ENCODE measurements around the gene DNMT3B.

DNA sequence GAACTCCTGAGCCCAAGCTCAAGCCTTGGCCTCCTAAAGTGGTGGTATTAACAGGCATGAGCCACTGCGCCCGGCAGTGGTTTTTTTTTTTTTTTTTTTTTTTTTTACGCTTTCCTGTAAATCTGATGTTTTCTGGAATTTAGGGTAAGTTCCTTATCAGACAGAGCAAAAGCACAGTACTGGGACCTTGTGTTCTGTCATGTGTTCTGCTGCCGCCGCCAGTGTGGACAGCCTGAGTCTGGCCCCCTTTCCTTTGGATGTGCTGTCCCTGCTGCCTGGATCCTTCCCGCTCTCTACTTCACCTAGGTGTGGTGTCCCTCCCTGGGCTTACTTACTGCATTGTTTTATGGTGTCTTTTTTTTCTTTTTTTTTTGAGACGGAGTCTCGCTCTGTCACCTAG lies 11.7 kb downstream of the DNMT3B start:
- TF ChIP-seq, protein P1, sequence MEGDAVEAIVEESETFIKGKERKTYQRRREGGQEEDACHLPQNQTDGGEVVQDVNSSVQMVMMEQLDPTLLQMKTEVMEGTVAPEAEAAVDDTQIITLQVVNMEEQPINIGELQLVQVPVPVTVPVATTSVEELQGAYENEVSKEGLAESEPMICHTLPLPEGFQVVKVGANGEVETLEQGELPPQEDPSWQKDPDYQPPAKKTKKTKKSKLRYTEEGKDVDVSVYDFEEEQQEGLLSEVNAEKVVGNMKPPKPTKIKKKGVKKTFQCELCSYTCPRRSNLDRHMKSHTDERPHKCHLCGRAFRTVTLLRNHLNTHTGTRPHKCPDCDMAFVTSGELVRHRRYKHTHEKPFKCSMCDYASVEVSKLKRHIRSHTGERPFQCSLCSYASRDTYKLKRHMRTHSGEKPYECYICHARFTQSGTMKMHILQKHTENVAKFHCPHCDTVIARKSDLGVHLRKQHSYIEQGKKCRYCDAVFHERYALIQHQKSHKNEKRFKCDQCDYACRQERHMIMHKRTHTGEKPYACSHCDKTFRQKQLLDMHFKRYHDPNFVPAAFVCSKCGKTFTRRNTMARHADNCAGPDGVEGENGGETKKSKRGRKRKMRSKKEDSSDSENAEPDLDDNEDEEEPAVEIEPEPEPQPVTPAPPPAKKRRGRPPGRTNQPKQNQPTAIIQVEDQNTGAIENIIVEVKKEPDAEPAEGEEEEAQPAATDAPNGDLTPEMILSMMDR (IDR thresholded peaks at IDR 0.05; ENCODE audit: borderline replicate concordance, extremely low read depth, low read length, poor library complexity, severe bottlenecking), result no peak
- TF ChIP-seq EZH2 (IDR thresholded peaks at IDR 0.05; ENCODE audit: borderline replicate concordance, low read depth, low read length, severe bottlenecking), result no peak

Data from DND-41 (cell line).